Chondrocyte (in vitro differentiated cells): ENCODE data around the gene CTCFL. TPM values are rescaled to one million over a fixed set of nuclear protein-coding genes. Genes with fewer than 3 reads are reported as not detected.

Experiments
- DNase-seq: peaks from one replicate; pipeline ENCODE4 v3.0.0; 2021; ENCODE audit warnings: mixed read lengths, low spot score
- H3K27ac Mint-ChIP-seq: one replicate; pipeline ENCODE4 v1.8.0; 2021; ENCODE audit warnings: mild to moderate bottlenecking, moderate library complexity, mixed read lengths; ENCODE audit not compliant: unreplicated experiment
- H3K27me3 Mint-ChIP-seq: 2 replicates; pipeline ENCODE4 v1.8.0; 2021; ENCODE audit warnings: low read depth, mixed read lengths
- H3K36me3 Mint-ChIP-seq: 2 replicates; pipeline ENCODE4 v1.8.0; 2021; ENCODE audit warnings: low read depth, mixed read lengths
- H3K4me1 Mint-ChIP-seq: 2 replicates; pipeline ENCODE4 v1.8.0; 2021; ENCODE audit warnings: low read depth, mild to moderate bottlenecking, mixed read lengths
- H3K4me3 Mint-ChIP-seq: one replicate; pipeline ENCODE4 v1.8.0; 2021; ENCODE audit warnings: mild to moderate bottlenecking, moderate library complexity, mixed read lengths; ENCODE audit not compliant: unreplicated experiment
- H3K9me3 Mint-ChIP-seq: 2 replicates; pipeline ENCODE4 v1.8.0; 2021; ENCODE audit warnings: low read depth, mixed read lengths
- total RNA-seq: library from RNA; stranded (reverse); gene quantifications from 3 replicates; pipeline ENCODE4 v1.2.1, GENCODE V29; 2021
- TF ChIP-seq, protein P1 (sequence below): fragments of 200-600 bp; sonication (generic); IDR thresholded peaks from 2 replicates; pipeline ENCODE4 v1.5.0; 2021; ENCODE audit warnings: antibody characterized with exemption, mild to moderate bottlenecking, moderate library complexity

CTCFL gene
- total RNA-seq, 1 donor from 2014 or later = not detected

DNA sequence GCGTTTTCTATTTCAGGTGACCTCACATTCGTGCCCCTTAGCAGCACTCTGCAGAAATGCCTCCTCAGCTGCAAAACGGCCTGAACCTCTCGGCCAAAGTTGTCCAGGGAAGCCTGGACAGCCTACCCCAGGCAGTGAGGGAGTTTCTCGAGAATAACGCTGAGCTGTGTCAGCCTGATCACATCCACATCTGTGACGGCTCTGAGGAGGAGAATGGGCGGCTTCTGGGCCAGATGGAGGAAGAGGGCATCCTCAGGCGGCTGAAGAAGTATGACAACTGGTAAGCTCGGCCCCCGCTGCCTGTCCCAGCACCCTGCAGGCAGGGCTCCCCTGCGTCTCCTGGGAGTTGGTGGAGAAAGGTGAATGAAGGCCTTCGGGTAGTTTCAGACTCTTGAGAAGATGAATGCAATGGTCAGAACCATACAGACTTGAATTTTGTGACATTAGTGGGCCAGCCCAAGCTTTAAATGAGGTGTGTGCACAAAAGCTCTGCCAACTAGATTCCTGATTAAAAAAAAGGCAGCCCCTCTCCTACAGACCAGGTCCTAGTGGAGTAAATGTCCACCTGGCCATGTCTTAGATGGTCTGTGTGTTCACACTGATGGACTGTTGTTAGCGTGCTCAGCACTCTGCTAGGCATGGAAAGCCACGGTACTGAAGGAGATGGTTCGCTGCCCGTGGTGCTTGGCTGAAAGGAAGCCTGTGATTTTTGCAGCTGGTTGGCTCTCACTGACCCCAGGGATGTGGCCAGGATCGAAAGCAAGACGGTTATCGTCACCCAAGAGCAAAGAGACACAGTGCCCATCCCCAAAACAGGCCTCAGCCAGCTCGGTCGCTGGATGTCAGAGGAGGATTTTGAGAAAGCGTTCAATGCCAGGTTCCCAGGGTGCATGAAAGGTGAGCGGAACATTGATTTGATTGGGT is 36.7 kb upstream of the CTCFL start:
- no peaks in the 10 kb centered on the region for H3K9me3 Mint-ChIP-seq
- H3K36me3 Mint-ChIP-seq = no peaks in the 10 kb centered on the region
- TF ChIP-seq, protein P1, sequence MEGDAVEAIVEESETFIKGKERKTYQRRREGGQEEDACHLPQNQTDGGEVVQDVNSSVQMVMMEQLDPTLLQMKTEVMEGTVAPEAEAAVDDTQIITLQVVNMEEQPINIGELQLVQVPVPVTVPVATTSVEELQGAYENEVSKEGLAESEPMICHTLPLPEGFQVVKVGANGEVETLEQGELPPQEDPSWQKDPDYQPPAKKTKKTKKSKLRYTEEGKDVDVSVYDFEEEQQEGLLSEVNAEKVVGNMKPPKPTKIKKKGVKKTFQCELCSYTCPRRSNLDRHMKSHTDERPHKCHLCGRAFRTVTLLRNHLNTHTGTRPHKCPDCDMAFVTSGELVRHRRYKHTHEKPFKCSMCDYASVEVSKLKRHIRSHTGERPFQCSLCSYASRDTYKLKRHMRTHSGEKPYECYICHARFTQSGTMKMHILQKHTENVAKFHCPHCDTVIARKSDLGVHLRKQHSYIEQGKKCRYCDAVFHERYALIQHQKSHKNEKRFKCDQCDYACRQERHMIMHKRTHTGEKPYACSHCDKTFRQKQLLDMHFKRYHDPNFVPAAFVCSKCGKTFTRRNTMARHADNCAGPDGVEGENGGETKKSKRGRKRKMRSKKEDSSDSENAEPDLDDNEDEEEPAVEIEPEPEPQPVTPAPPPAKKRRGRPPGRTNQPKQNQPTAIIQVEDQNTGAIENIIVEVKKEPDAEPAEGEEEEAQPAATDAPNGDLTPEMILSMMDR = no peak
- peaks cover 48% of the 10 kb centered on the region for H3K27me3 Mint-ChIP-seq
- no peak overlapping the region for H3K27ac Mint-ChIP-seq
- no peaks in the 10 kb centered on the region for H3K4me1 Mint-ChIP-seq
- H3K4me3 Mint-ChIP-seq = no peak overlapping the region
- DNase-seq = no peak

GRCh38 chr20:57560554-57561355 is 35.8 kb upstream of the CTCFL start, which contains the start of gene PCK1:
Gene PCK1 (plus strand): TSS chr20:57561110. CDS start chr20:57561412, 302 bp downstream.
- TF ChIP-seq, protein P1 = no peak
- no peaks in the 10 kb centered on the region for H3K9me3 Mint-ChIP-seq
- no peak within 1 kb of the TSS for H3K27ac Mint-ChIP-seq
- no peak for DNase-seq
- no peaks in the 10 kb centered on the region for H3K4me1 Mint-ChIP-seq
- no peaks in the 10 kb centered on the region for H3K36me3 Mint-ChIP-seq
- H3K27me3 Mint-ChIP-seq = peaks cover 47% of the 10 kb centered on the region
- no peak within 1 kb of the TSS for H3K4me3 Mint-ChIP-seq

DNA sequence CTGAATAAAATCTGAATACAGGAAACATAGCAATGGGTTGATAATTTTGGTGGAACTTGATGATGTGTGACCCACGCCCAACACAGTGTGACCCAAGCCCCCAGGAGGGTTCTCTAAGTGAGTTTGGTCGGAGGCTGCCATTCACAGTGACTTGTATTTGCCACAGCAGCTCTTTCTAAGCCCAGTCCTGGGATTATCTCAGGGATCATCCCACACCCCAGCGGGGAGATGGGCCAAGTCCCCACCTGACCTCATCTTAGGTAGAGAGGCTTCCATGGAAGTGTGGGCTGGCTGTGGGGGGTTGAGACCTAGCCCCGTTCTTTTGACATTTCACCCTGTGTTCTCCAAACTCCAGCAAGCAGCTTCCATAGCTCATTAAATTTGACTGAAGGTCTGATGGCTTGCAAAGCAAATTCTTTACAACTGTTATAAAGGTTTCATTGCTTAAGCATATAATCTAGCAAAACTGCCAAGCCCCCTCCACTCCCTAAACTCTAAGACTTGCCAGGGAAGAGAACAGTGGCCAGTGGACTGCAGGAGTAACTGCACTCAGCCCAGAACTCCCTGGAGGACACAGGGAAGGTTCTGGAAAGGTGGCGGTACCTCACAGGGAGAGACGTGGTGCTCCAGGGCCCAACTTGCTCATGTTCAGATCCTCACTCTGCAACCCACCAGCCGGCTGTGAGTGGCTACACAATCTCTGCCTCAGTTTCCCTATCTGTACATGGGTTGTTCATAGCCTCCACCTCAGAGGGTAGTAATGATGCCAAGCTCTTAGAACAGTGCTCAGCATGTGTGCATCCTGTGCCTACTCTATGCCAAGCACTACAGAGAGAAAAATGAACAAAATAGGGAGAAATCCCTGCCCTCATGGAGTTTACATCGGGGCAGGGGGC is 35.0 kb upstream of the CTCFL start:
- TF ChIP-seq, protein P1 = no peak
- Mint-ChIP-seq H3K36me3 (no peaks in the 10 kb centered on the region), H3K4me3 (no peak overlapping the region), H3K27me3 (peaks cover 44% of the 10 kb centered on the region), H3K27ac (no peak overlapping the region), H3K4me1 (no peaks in the 10 kb centered on the region), H3K9me3 (no peaks in the 10 kb centered on the region)
- DNase-seq = no peak

- TF ChIP-seq, protein P1 = no peak
- no peak for DNase-seq
- Mint-ChIP-seq H3K4me3 (no peak overlapping the region), H3K36me3 (no peaks in the 10 kb centered on the region), H3K4me1 (no peaks in the 10 kb centered on the region), H3K27ac (no peak overlapping the region), H3K9me3 (no peaks in the 10 kb centered on the region), H3K27me3 (peaks cover 41% of the 10 kb centered on the region)
Measured at GRCh38 chr20:57559289-57559634, 34.3 kb upstream of the CTCFL start.
